Adrenal gland (tissue), 12 donors: ENCODE measurements around the gene ACAD11. TPM values are rescaled to one million over a fixed set of nuclear protein-coding genes. Genes with fewer than 3 reads are reported as not detected.
"Not testable (repeated sequence)": the region's sequence is repeated elsewhere in the genome, so short reads cannot be mapped to it uniquely, and the experiment has no call there.

Experiments
- DNase-seq, 7 donors: peaks; one replicate each; pipeline ENCODE4 v3.0.0-alpha.2; 2019 to 2020
- H3K27ac ChIP-seq, 5 donors: fragments of 200-600 bp; sonication (generic) in 4 of 5; 1 replicate in 3 of 5; 2 replicates in 2 of 5; pipeline versions ENCODE4 v1.5.1 to v1.8.0; 2016 to 2020; ENCODE audit warnings: mild to moderate bottlenecking in 1 of 5
- H3K27me3 ChIP-seq: fragments of 200-600 bp; 2 replicates; pipeline ENCODE4 v1.8.0; 2021
- H3K36me3 ChIP-seq, 2 donors: fragments of 200-600 bp; replicated peaks in 1 of 2; 1 replicate in 1 of 2; 2 replicates in 1 of 2; pipeline versions ENCODE4 v1.5.1 to v1.8.0; 2018 to 2022
- H3K4me1 ChIP-seq, 2 donors: fragments of 200-600 bp; replicated peaks in 1 of 2; 1 replicate in 1 of 2; 2 replicates in 1 of 2; pipeline versions ENCODE4 v1.5.1 to v1.8.0; 2018 to 2021
- H3K4me3 ChIP-seq, 4 donors: fragments of 200-600 bp; sonication (generic) in 3 of 4; one replicate each; pipeline ENCODE4 v1.5.1; 2016 to 2018
- H3K9me3 ChIP-seq, 3 donors: fragments of 200-600 bp; sonication (generic) in 1 of 3; replicated peaks in 1 of 3; 1 replicate in 2 of 3; 2 replicates in 1 of 3; pipeline versions ENCODE4 v1.5.1 to v1.8.0; 2016 to 2021
- CTCF ChIP-seq, 6 experiments: fragments of 450-650 bp in 4 of 6; fragments of 200-600 bp in 2 of 6; sonication (generic) in 1 of 6; IDR thresholded peaks; 1 replicate in 5 of 6; 2 replicates in 1 of 6; pipeline versions ENCODE4 v1.5.1 to v1.8.0; 2016 to 2021; ENCODE audit warnings: antibody characterized with exemption in 6 of 6, mild to moderate bottlenecking in 2 of 6, moderate library complexity in 1 of 6
- POLR2A ChIP-seq, 2 donors: fragments of 450-650 bp; IDR thresholded peaks; one replicate each; pipeline ENCODE4 v1.6.1; 2017; ENCODE audit warnings: antibody characterized with exemption in 2 of 2, mild to moderate bottlenecking in 2 of 2, moderate library complexity in 1 of 2
- WGBS, 4 donors: extraction: QIAGEN DNeasy Blood & Tissue Kit in 2 of 4; methylation state at CpG; one replicate each; pipeline versions ENCODE4 v1.1.5 to v1.1.7; 2013 to 2017; 5-methylcytosine and 5-hydroxymethylcytosine counted together
- intact Hi-C, 2 donors: fragments of 100-400 bp; cut with DNase I; formaldehyde crosslinking; loops; one replicate each; pipeline versions ENCODE4 v1.14.1 to v1.15.0; 2022 to 2023
- polyA plus RNA-seq, 3 donors: library from polyadenylated mRNA; stranded (reverse); fragments of 200-250 nt in 2 of 3; fragments of 350-450 nt in 1 of 3; fragmentation: Illumina TruSeq in 1 of 3; extraction: RNeasy Lipid Tissue Mini Kit (QIAGEN cat#74804) in 1 of 3; gene quantifications; one replicate each; pipeline ENCODE4 v1.2.3, GENCODE V29; 2013 to 2014
- total RNA-seq, 9 donors: library from RNA; depleted of rRNA in 4 of 9; stranded (reverse); fragments of >200 nt in 4 of 9; fragments of 120-200 nt in 1 of 9; fragmentation: NEBNext Ultra II Directional in 1 of 9; extraction: Animal tissue kit (Norgen Biotek cat#: 25700) in 1 of 9; gene quantifications; one replicate each; pipeline versions ENCODE4 v1.1.0 to v1.2.4, GENCODE V29; 2013 to 2023
- donor health status: healthy with polysubstance abuse.
- donor health status: Bipolar disorder and iron deficiency.
- donor health status: DM: yes; HTN: yes; CAD: no.
- donor health status: DM: no; HTN: no; CAD: no.
- donor health status: DM: no; HTN: no; CAD: no.
- donor health status: DM: yes; HTN: yes; CAD: no.

The ACAD11 gene
- total and polyA plus RNA-seq, 12 donors, result 13.6 to 59.1 (median 25.6) TPM

GRCh38 chr3:132643366-132643765 lies 16.2 kb downstream of the ACAD11 start:
- Histone ChIP-seq H3K27ac (no peak overlapping the region), H3K4me1 (no peaks in the 10 kb centered on the region), H3K9me3 (no peaks in the 10 kb centered on the region), H3K27me3 (no peaks in the 10 kb centered on the region), H3K36me3 (peaks cover 0 to 11% of the 10 kb centered on the region in 2 donors), H3K4me3 (no peak overlapping the region)
- intact Hi-C loops, result loop anchor here (2.0 to 5.0 kb wide), 2 partner anchors 106 to 107 kb away; no protein-coding TSS in a partner anchor
- 56 to 78% (median 64%) methylated on average over 2 of the region's 2 CpGs for WGBS, 4 donors
- no peak for DNase-seq
- TF ChIP-seq CTCF (IDR thresholded peaks at IDR 0.05) (no peak), POLR2A (IDR thresholded peaks at IDR 0.05) (no peak)

DNA sequence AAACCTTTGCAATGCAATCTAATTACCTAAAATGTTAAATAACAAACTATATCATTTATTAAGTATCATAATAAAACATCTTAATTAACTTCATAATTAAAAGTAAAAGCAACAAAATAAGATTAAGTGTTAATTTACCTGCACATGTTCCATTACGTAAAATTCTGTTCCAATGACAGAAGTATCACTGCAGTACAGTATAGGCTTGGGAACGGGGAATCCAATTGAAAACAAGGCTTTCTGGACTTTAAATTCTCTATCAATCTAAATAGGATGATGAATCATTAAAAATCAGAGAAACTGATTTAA lies 17.1 kb downstream of the ACAD11 start:
- Histone ChIP-seq H3K4me3 (no peak overlapping the region), H3K27me3 (no peaks in the 10 kb centered on the region), H3K36me3 (peaks cover 0 to 11% of the 10 kb centered on the region in 2 donors), H3K9me3 (no peaks in the 10 kb centered on the region), H3K4me1 (no peaks in the 10 kb centered on the region), H3K27ac (no peak overlapping the region)
- WGBS, 4 donors, result 58 to 62% (median 60%) methylated on average over 2 of the region's 2 CpGs
- DNase-seq, result no peak
- TF ChIP-seq CTCF (IDR thresholded peaks at IDR 0.05) (peak in 2 of 6 experiments; percentile 3 to 18), POLR2A (IDR thresholded peaks at IDR 0.05) (no peak)
- intact Hi-C loops, result loop anchor here (2.0 to 5.0 kb wide), 2 partner anchors 105 to 106 kb away; no protein-coding TSS in a partner anchor

DNA sequence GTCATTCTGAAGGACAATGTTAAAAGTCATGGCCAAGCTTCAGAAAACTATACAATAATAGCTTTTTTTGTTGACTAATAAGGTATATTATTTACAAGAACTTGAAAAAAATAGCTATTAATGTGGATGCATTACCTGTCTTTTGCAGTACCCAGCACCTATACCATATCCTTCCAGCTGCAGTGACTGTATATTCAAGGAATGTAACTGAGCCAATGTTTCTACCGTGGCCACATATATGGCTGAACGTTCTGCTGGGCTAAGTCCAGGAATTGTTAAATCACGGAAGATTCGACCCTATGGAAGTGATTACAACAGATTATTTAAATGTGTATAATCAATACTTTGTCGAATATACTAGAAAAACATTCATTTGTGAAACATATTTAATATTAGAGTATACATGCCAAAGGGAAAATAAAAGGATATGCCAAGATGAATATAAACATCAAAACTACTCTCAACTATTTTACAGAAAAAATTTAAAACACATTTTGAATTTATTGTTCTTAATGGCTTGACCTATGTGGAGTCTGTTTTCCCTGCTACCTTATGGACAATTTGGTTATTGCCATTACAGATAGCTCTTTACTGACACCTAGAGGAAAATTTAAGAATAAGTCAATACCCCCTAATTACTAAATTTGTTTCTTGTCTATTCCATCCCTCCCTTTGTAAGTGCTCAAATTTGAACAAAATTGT lies 17.6 kb downstream of the ACAD11 start:
- intact Hi-C loops, result loop anchor here (2.0 to 5.0 kb wide), 2 partner anchors 105 kb away; no protein-coding TSS in a partner anchor

DNA sequence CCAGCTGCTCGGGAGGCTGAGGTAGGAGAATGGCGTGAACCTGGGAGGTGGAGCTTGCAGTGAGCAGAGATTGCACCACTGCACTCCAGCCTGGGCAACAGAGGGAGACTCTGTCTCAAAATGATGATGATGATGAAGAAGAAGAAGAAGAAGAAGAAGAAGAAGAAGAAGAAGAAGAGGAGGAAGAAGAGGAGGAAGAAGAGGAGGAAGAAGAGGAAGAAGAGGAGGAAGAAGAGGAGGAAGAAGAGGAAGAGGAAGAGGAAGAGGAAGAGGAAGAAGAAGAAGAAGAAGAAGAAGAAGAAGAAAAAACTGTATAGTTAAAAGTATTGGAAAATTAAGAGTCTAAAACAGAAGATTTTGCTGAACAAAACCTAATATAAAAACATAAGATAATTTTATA lies 18.2 kb downstream of the ACAD11 start:
- intact Hi-C loops, result loop anchor here in 1 of 2 donors (5.0 kb wide), 1 partner anchor 104 kb away; no protein-coding TSS in a partner anchor
- not testable (repeated sequence) for H3K9me3 ChIP-seq
- WGBS, 4 donors, result 89 to 91% (median 91%) methylated on average over 2 of the region's 2 CpGs

More for the DNA sequence above, 17.6 kb downstream of the ACAD11 start:
- 60 to 71% (median 67%) methylated on average over 5 of the region's 5 CpGs for WGBS, 4 donors
- Histone ChIP-seq H3K27me3 (no peaks in the 10 kb centered on the region), H3K4me3 (no peak overlapping the region), H3K4me1 (no peaks in the 10 kb centered on the region), H3K36me3 (peaks cover 0 to 11% of the 10 kb centered on the region in 2 donors), H3K27ac (no peak overlapping the region), H3K9me3 (no peaks in the 10 kb centered on the region)
- TF ChIP-seq POLR2A (IDR thresholded peaks at IDR 0.05), result no peak
- TF ChIP-seq CTCF (IDR thresholded peaks at IDR 0.05), result peak; percentile 58 to 89 (median 82)
- DNase-seq, result no peak

GRCh38 chr3:132638706-132639105 lies 20.9 kb downstream of the ACAD11 start:
- Histone ChIP-seq H3K9me3 (no peaks in the 10 kb centered on the region), H3K27ac (no peak overlapping the region), H3K4me1 (no peaks in the 10 kb centered on the region), H3K4me3 (no peak overlapping the region), H3K27me3 (no peaks in the 10 kb centered on the region), H3K36me3 (peaks cover 0 to 11% of the 10 kb centered on the region in 2 donors)
- TF ChIP-seq CTCF (IDR thresholded peaks at IDR 0.05) (no peak), POLR2A (IDR thresholded peaks at IDR 0.05) (no peak)
- intact Hi-C loops, result no loop called here
- DNase-seq, result no peak

More for the DNA sequence above, 18.2 kb downstream of the ACAD11 start:
- H3K27me3 ChIP-seq, H3K27ac ChIP-seq, DNase-seq, H3K4me1 ChIP-seq, H3K4me3 ChIP-seq: not testable (repeated sequence)
- peaks cover 0 to 11% of the 10 kb centered on the region in 2 donors for H3K36me3 ChIP-seq
